Activated effector memory CD4-positive, alpha-beta T cell treated with Interleukin-2 at 50 U/mL for 16 hours (primary cell): ENCODE measurements around the gene PIGZ.

Experiments
- DNase-seq: peaks from one replicate; pipeline ENCODE4 v3.0.0-alpha.2; 2020

PIGZ gene

GRCh38 chr3:196901768-196902167 lies 66.9 kb downstream of the PIGZ start:
- DNase-seq: no peak
